Heart right ventricle (tissue), 16 donors: ENCODE measurements around the gene DAGLA. TPM values are rescaled to one million over a fixed set of nuclear protein-coding genes. Genes with fewer than 3 reads are reported as not detected.

Source experiments
- ATAC-seq, 8 donors: fragments of 200-7000 bp; cut with Tn5 transposase; one replicate each; pipeline ENCODE4 v1.9.1; 2020; ENCODE audit warnings: mild to moderate bottlenecking in 8 of 8, moderate library complexity in 8 of 8, moderate number of reproducible peaks in 1 of 8
- DNase-seq, 2 donors: peaks; one replicate each; pipeline ENCODE4 v3.0.0-alpha.2; 2020
- H3K27ac ChIP-seq, 10 donors: fragments of 200-600 bp; sonication (generic) in 2 of 10; one replicate each; pipeline versions ENCODE4 v1.5.0 to v1.8.0; 2020 to 2022; ENCODE audit warnings: mild to moderate bottlenecking in 3 of 10
- H3K27me3 ChIP-seq, 7 donors: fragments of 200-600 bp; one replicate each; pipeline ENCODE4 v1.8.0; 2021 to 2022; ENCODE audit warnings: mild to moderate bottlenecking in 2 of 7
- H3K36me3 ChIP-seq, 9 donors: fragments of 200-600 bp; sonication (generic) in 1 of 9; one replicate each; pipeline versions ENCODE4 v1.5.0 to v1.8.0; 2020 to 2022; ENCODE audit warnings: mild to moderate bottlenecking in 2 of 9
- H3K4me1 ChIP-seq, 9 donors: fragments of 200-600 bp; sonication (generic) in 1 of 9; one replicate each; pipeline versions ENCODE4 v1.5.0 to v1.8.0; 2020 to 2022; ENCODE audit warnings: mild to moderate bottlenecking in 4 of 9
- H3K4me3 ChIP-seq, 10 donors: fragments of 200-600 bp; sonication (generic) in 2 of 10; one replicate each; pipeline versions ENCODE4 v1.5.0 to v1.8.0; 2020 to 2022; ENCODE audit warnings: mild to moderate bottlenecking in 7 of 10, moderate library complexity in 2 of 10
- H3K9me3 ChIP-seq, 11 donors: fragments of 200-600 bp in 10 of 11; sonication (generic) in 2 of 11; one replicate each; pipeline versions ENCODE4 v1.5.0 to v1.8.0; 2013 to 2022; ENCODE audit warnings: mild to moderate bottlenecking in 2 of 11, control low read depth in 1 of 11, moderate library complexity in 1 of 11
- WGBS, 2 donors: extraction: QIAGEN DNeasy Blood & Tissue Kit; methylation state at CpG; one replicate each; pipeline ENCODE4 v1.1.7; 2013; ENCODE audit warnings: inconsistent platforms in 1 of 2; 5-methylcytosine and 5-hydroxymethylcytosine counted together
- intact Hi-C, 10 donors: fragments of 100-400 bp; cut with DNase I; formaldehyde crosslinking; loops; one replicate each; pipeline versions ENCODE4 v1.11.1 to v1.14.2; 2022
- polyA plus RNA-seq, 2 donors: library from polyadenylated mRNA; stranded (reverse); fragments of 200-250 nt; gene quantifications; one replicate each; pipeline ENCODE4 v1.2.3, GENCODE V29; 2013
- total RNA-seq, 10 donors: library from RNA; stranded (reverse); fragmentation: NEBNext Ultra II Directional in 3 of 10; extraction: Animal tissue kit (Norgen Biotek cat#: 25700) in 3 of 10; gene quantifications; one replicate each; pipeline versions ENCODE4 v1.2.1 to v1.2.4, GENCODE V29; 2021 to 2023
- TF ChIP-seq, protein P1 (sequence below), 9 donors: fragments of 200-600 bp; sonication (generic) in 2 of 9; IDR thresholded peaks; one replicate each; pipeline versions ENCODE4 v1.5.0 to v1.8.0; 2021 to 2022; ENCODE audit warnings: antibody characterized with exemption in 9 of 9, mild to moderate bottlenecking in 5 of 9, moderate library complexity in 1 of 9
- donor health status: Arrhythmogenic right ventricular cardiomyopathy.
- donor health status: ischemic (EF 13 %, LVEDD 7.1; RV severe dilation, severe dysfunction).
- donor health status: healthy with polysubstance abuse.
- donor health status: DM: no; HTN: yes; CAD: no.
- donor health status: DM: no; HTN: no; CAD: no.
- donor health status: ischemic (EF 25% LVEDD 6.9; RV normal size, moderate dysfunction).
- donor health status: ischemic (EF 25% LVEDD 5.7; RV mildly dilated, moderate dysfunction).
- donor health status: healthy.
- donor health status: DM: yes; HTN: yes; CAD: no.
- donor health status: Ischemic cardiomyopathy.
- donor health status: ischemic (EF 35%, LVEDD 5.7; RV mildly dilated, moderate dysfunction).
- donor health status: nonischemic (EF 11% LVEDD 7.7; RV severe dilation, severe dysfunction).
- donor health status: DM: yes; HTN: yes; CAD: no.
- donor health status: PGD.
- donor health status: ischemic (EF 29% LVEDD 5.4; RV normal size, mild dysfunction).
- donor health status: nonischemic (EF 23%, LVEDD 6.1; RV moderate dilation, normal function).

Gene DAGLA
- total and polyA plus RNA-seq, 12 donors, result 1.5 to 5.0 (median 3.2) TPM

DNA sequence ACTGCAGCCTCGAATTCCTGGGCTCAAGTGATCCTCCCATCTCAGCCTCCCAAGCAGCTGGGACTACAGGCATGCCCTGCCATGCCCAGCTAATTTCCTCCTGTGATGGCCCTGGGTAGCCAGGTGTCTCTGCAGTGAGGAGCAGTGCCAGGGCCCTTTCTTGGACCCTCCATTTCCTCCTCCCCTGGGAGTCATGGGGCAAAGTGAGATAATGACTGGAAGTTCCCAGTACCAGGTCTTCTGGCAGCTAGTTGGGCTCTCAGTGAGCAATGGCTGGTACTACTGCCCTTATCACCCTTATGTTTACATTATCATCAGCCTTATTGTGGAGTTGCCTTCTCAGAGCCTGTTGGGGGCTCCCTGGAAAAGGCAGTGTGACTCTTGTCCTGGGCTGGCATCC, 17.6 kb downstream of the DAGLA start:
- Histone ChIP-seq H3K27me3 (no peaks in the 10 kb centered on the region), H3K4me1 (peaks cover 25 to 94% (median 82%) of the 10 kb centered on the region in 9 donors), H3K9me3 (no peaks in the 10 kb centered on the region), H3K36me3 (no peaks in the 10 kb centered on the region), H3K4me3 (no peak overlapping the region), H3K27ac (peak overlapping the region in 8 of 10 donors; percentile 26 to 92 (median 81))
- intact Hi-C loops, result loop anchor here in 1 of 10 donors (5.0 kb wide), 1 partner anchor 35 kb away; no protein-coding TSS in a partner anchor
- no peak for ATAC-seq
- WGBS, 2 donors, result 87 to 96% methylated on average over 1 of the region's 1 CpG
- TF ChIP-seq, protein P1, sequence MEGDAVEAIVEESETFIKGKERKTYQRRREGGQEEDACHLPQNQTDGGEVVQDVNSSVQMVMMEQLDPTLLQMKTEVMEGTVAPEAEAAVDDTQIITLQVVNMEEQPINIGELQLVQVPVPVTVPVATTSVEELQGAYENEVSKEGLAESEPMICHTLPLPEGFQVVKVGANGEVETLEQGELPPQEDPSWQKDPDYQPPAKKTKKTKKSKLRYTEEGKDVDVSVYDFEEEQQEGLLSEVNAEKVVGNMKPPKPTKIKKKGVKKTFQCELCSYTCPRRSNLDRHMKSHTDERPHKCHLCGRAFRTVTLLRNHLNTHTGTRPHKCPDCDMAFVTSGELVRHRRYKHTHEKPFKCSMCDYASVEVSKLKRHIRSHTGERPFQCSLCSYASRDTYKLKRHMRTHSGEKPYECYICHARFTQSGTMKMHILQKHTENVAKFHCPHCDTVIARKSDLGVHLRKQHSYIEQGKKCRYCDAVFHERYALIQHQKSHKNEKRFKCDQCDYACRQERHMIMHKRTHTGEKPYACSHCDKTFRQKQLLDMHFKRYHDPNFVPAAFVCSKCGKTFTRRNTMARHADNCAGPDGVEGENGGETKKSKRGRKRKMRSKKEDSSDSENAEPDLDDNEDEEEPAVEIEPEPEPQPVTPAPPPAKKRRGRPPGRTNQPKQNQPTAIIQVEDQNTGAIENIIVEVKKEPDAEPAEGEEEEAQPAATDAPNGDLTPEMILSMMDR (IDR thresholded peaks at IDR 0.05), result no peak
- DNase-seq, result no peak

DNA sequence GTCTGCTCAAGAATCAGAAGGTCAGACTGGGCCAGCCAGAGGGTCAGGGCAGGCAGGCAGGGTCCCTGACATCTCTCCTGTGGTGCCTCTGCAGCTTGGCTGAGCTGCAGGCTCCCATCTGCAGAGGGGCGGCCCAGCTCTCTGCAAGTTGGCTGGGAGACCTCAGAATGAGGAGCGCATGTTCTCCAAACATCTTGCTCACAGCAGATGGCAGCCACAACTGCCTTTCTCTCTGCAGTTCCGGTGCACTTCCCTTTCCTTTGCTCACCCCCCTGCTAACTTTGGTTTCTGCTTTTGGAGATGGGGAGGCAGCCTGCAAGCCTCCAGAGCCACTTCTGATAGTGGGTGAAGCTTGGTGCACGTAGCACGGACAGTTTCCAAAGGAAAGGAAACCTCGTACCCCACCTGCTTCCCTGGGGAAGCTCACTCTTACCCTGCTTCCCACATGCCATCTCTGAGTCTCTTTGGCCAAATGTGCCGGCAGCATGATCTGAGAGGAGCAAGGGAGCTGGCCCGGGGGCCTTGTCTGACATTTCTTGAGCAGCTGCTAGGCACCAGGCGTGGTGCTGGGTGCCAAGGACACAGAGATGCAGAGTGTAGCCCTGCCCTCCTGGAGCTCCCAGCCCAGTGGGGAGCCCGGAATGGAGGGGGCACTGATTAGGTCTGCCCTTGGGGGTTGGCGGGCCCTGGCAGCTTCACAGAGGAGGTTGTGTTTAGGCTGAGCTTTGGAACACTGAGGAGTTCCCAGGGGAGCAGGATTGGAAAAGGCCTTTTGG, 18.2 kb downstream of the DAGLA start:
- no peaks in the 10 kb centered on the region for H3K36me3 ChIP-seq
- peaks cover 25 to 97% (median 82%) of the 10 kb centered on the region in 9 donors for H3K4me1 ChIP-seq
- no peaks in the 10 kb centered on the region for H3K9me3 ChIP-seq
- 54 to 59% methylated on average over 11 of the region's 11 CpGs for WGBS, 2 donors
- no peak overlapping the region for H3K4me3 ChIP-seq
- no peaks in the 10 kb centered on the region for H3K27me3 ChIP-seq
- ATAC-seq, result no peak
- TF ChIP-seq, protein P1 (IDR thresholded peaks at IDR 0.05), result no peak
- DNase-seq, result no peak
- peak overlapping the region in 8 of 10 donors; percentile 12 to 92 (median 74) for H3K27ac ChIP-seq
- intact Hi-C loops, result loop anchor here in 1 of 10 donors (5.0 kb wide), 1 partner anchor 34 kb away; no protein-coding TSS in a partner anchor

DNA sequence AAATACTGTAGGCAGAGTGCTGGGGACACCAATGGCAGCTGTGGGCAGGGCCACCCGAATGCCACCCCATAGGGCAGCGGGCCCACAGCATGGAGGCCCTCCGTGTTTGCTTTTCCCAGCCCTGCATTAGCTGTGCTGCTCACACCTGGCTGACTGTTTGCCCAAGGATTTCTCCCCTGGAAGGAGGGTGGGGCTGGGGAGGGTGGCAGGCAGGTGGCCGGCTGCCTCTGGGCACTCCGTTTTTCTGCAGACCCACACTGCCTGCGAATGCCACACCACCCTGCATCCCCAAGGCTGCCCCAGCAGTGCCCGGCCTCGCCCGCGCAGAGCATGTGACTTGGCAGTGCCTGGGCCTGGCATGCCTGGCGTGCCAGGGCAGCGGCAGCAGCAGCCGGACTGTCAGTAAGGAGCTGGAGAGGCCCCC, 19.6 kb downstream of the DAGLA start:
- TF ChIP-seq, protein P1 (IDR thresholded peaks at IDR 0.05), result no peak
- H3K4me3 ChIP-seq, result no peak overlapping the region
- no peaks in the 10 kb centered on the region for H3K27me3 ChIP-seq
- peaks cover 25 to 83% (median 68%) of the 10 kb centered on the region in 9 donors for H3K4me1 ChIP-seq
- no peaks in the 10 kb centered on the region for H3K36me3 ChIP-seq
- ATAC-seq (peak; percentile 31 to 78 (median 63)), DNase-seq (peak; percentile 48 to 72)
- 59 to 70% methylated on average over 13 of the region's 13 CpGs for WGBS, 2 donors
- no peaks in the 10 kb centered on the region for H3K9me3 ChIP-seq
- intact Hi-C loops, result loop anchor here in 1 of 10 donors (5.0 kb wide), 1 partner anchor 33 kb away; no protein-coding TSS in a partner anchor
- H3K27ac ChIP-seq, result peak overlapping the region in 9 of 10 donors; percentile 42 to 92 (median 75)

DNA sequence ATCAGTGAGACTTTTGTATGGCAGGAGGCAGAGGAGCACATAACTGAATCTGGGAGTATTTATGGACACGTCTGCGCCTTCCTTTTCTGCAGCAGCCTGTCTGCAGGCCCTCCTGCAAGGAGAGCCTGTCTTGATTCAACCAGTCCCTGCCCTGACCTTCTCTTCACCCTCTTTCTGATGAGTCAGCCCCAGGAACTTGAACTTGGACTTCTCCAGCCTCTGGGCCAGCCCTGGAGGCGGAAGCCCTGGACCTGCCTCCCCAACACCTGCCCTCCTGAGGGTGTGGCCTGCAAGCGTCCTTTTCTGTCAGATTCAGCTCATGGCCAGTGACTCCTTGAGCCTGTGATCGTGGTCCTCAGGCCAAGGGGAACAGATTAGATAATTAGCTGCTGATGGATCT, 20.0 kb downstream of the DAGLA start:
- intact Hi-C loops, result no loop called here
- WGBS, 2 donors, result 39 to 58% methylated on average over 5 of the region's 5 CpGs
- no peaks in the 10 kb centered on the region for H3K27me3 ChIP-seq
- H3K4me1 ChIP-seq, result peaks cover 22 to 78% (median 63%) of the 10 kb centered on the region in 9 donors
- H3K27ac ChIP-seq, result peak overlapping the region in 9 of 10 donors; percentile 42 to 92 (median 71)
- ATAC-seq (peak in 5 of 8 donors; percentile 15 to 26 (median 25)), DNase-seq (no peak)
- TF ChIP-seq, protein P1 (IDR thresholded peaks at IDR 0.05), result no peak
- no peaks in the 10 kb centered on the region for H3K36me3 ChIP-seq
- no peak overlapping the region for H3K4me3 ChIP-seq
- no peaks in the 10 kb centered on the region for H3K9me3 ChIP-seq
